DND-41 (cell line): ENCODE measurements around the gene ZBTB7B.

Experiments used
- ATAC-seq: fragments of 200-7000 bp; cut with Tn5 transposase; 3 replicates; pipeline ENCODE4 v1.9.1; 2021; ENCODE audit warnings: low read depth; ENCODE audit not compliant: insufficient read depth
- DNase-seq: peaks from one replicate; pipeline ENCODE4 v3.0.0-alpha.2; 2020
- H2AFZ ChIP-seq: 2 replicates; pipeline ENCODE4 v1.6.0; 2012; ENCODE audit warnings: low read depth, low read length
- H3K27ac ChIP-seq: 2 replicates; pipeline ENCODE4 v1.5.1; 2012; ENCODE audit warnings: low read length, inconsistent platforms
- H3K27me3 ChIP-seq: fragments of 200-600 bp; sonication (generic); 2 replicates; pipeline ENCODE4 v1.6.0; 2012; ENCODE audit warnings: low read length, mild to moderate bottlenecking, inconsistent platforms; ENCODE audit not compliant: insufficient read depth, poor library complexity
- H3K36me3 ChIP-seq: 2 replicates; pipeline ENCODE4 v1.5.1; 2012; ENCODE audit warnings: low read length, inconsistent platforms; ENCODE audit not compliant: insufficient read depth
- H3K4me1 ChIP-seq: 2 replicates; pipeline ENCODE4 v1.5.1; 2012; ENCODE audit warnings: mild to moderate bottlenecking, low read length; ENCODE audit not compliant: insufficient read depth
- H3K4me2 ChIP-seq: 2 replicates; pipeline ENCODE4 v1.6.0; 2012; ENCODE audit warnings: mild to moderate bottlenecking, moderate library complexity, low read length, inconsistent platforms; ENCODE audit not compliant: insufficient read depth
- H3K4me3 ChIP-seq, 2 experiments: fragments of 200-600 bp in 1 of 2; shearing (Covaris generic) in 1 of 2; 2 replicates each; pipeline ENCODE4 v1.5.1; 2012 to 2016; ENCODE audit warnings: inconsistent platforms in 2 of 2, low read length in 2 of 2, mild to moderate bottlenecking in 2 of 2, low read depth in 1 of 2, moderate library complexity in 1 of 2
- H3K79me2 ChIP-seq: 2 replicates; pipeline ENCODE4 v1.6.0; 2012; ENCODE audit warnings: low read length, inconsistent platforms; ENCODE audit not compliant: insufficient read depth
- H3K9ac ChIP-seq: 2 replicates; pipeline ENCODE4 v1.6.0; 2012; ENCODE audit warnings: low read depth, mild to moderate bottlenecking, inconsistent platforms, low read length, moderate library complexity
- H3K9me3 ChIP-seq: 2 replicates; pipeline ENCODE4 v1.5.1; 2012; ENCODE audit warnings: low read length, moderate library complexity, mild to moderate bottlenecking, inconsistent platforms; ENCODE audit not compliant: insufficient read depth, severe bottlenecking
- H4K20me1 ChIP-seq: 2 replicates; pipeline ENCODE4 v1.6.0; 2012; ENCODE audit warnings: low read length; ENCODE audit not compliant: insufficient read depth
- EZH2 ChIP-seq: IDR thresholded peaks from 3 replicates; pipeline ENCODE4 v1.6.1; 2012; ENCODE audit warnings: borderline replicate concordance, low read depth, mild to moderate bottlenecking, moderate library complexity, low read length, inconsistent platforms; ENCODE audit not compliant: severe bottlenecking
- TF ChIP-seq, protein P1 (sequence below): IDR thresholded peaks from 2 replicates; pipeline ENCODE4 v1.5.1; 2012; ENCODE audit warnings: borderline replicate concordance, low read length, moderate library complexity, mild to moderate bottlenecking; ENCODE audit not compliant: poor library complexity, severe bottlenecking; ENCODE audit errors: extremely low read depth

The ZBTB7B gene

DNA sequence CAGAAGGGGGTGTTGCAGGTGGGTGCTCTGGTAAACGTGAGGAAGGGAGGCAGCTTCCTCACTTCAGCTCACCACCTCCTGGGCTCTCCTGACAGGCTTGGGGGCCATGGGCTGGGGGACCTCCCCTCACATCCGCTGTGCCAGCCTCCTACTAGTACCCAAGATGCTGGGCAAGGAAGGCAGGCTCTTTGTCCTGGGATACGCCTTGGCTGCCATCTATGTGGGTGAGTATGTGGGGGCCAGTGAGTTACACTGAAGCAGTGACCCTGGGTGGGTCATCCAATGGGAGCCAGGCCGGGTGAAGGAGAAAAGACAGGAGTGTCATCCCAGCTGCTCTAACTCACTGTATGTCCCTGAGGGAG lies 36.7 kb downstream of the ZBTB7B start:
- Histone ChIP-seq H2AFZ (no peak overlapping the region), H3K9ac (no peak overlapping the region), H3K27me3 (peaks cover 33% of the 10 kb centered on the region), H3K36me3 (no peaks in the 10 kb centered on the region), H3K4me2 (no peak overlapping the region), H3K4me1 (no peaks in the 10 kb centered on the region), H3K4me3 (no peak overlapping the region), H3K79me2 (no peaks in the 10 kb centered on the region), H3K27ac (no peak overlapping the region), H4K20me1 (peaks cover 11% of the 10 kb centered on the region; the same call in 1 of the 2 replicates), H3K9me3 (no peaks in the 10 kb centered on the region)
- no peak for TF ChIP-seq EZH2
- TF ChIP-seq, protein P1, sequence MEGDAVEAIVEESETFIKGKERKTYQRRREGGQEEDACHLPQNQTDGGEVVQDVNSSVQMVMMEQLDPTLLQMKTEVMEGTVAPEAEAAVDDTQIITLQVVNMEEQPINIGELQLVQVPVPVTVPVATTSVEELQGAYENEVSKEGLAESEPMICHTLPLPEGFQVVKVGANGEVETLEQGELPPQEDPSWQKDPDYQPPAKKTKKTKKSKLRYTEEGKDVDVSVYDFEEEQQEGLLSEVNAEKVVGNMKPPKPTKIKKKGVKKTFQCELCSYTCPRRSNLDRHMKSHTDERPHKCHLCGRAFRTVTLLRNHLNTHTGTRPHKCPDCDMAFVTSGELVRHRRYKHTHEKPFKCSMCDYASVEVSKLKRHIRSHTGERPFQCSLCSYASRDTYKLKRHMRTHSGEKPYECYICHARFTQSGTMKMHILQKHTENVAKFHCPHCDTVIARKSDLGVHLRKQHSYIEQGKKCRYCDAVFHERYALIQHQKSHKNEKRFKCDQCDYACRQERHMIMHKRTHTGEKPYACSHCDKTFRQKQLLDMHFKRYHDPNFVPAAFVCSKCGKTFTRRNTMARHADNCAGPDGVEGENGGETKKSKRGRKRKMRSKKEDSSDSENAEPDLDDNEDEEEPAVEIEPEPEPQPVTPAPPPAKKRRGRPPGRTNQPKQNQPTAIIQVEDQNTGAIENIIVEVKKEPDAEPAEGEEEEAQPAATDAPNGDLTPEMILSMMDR = no peak
- DNase-seq (no peak), ATAC-seq (no peak)

DNA sequence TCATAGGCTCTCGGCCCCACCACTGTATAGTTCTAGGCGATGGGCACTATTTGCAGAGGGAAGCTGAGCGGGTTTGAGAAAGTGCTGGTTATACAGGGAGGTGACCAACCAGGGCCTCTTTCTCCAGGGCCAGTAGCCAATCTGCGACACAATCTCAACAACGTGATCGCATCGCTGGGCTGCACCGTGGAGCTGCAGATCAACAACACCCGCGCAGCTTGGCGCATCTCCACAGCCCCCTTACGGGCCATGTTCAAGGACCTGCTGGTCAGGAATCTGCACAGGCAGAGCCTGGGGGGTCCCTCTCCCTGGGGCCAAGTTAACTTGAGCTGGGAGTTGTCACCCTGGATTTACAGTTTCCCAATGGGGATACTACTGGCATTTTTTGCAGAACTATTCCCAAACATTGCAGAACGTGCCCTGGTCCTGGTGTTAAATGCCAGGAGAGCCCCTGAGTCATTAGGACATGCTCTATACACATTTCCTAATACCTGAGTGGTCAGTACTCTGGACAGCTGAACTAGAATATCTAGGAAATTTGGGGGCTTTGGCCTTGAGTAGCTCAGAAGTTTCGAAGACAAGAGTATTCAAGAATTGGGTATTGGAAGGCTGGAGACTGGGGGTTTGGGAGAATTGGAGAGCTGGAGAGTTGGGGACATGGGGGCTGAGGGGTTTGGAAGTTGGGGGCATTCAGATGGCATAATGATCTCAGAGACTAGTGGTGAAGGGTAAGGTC lies 37.9 kb downstream of the ZBTB7B start:
- no peak overlapping the region for H2AFZ ChIP-seq
- no peaks in the 10 kb centered on the region for H3K9me3 ChIP-seq
- peaks cover 33% of the 10 kb centered on the region for H3K27me3 ChIP-seq
- H3K36me3 ChIP-seq = no peaks in the 10 kb centered on the region
- H3K27ac ChIP-seq = no peak overlapping the region
- H3K4me3 ChIP-seq = no peak overlapping the region
- H3K4me2 ChIP-seq = no peak overlapping the region
- no peak overlapping the region for H3K9ac ChIP-seq
- no peaks in the 10 kb centered on the region for H3K79me2 ChIP-seq
- ATAC-seq (no peak), DNase-seq (no peak)
- TF ChIP-seq, protein P1 = no peak
- H3K4me1 ChIP-seq = no peaks in the 10 kb centered on the region
- H4K20me1 ChIP-seq = peaks cover 11% of the 10 kb centered on the region; the same call in 1 of the 2 replicates

DNA sequence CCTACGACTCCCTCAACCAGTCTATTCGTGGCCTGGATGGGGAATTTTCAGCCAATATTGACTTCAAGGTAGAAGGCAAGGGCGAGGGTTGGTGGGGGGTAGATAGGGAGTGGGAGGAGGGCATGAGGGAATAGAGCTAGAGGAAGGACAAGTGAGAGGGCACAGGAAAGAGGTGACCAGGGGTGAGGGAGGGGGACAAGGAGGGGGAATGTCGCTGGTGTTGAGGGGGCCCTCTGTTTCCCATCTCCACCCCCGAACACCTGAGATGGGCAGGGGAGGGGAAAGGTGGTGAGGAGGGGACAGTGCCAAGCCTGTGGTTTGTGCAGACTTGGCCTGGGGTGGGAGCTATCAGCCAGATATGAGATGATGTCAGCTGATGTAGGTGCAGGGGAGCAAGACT lies 40.2 kb downstream of the ZBTB7B start:
- no peaks in the 10 kb centered on the region for H3K36me3 ChIP-seq
- peaks cover 36% of the 10 kb centered on the region for H3K27me3 ChIP-seq
- no peaks in the 10 kb centered on the region for H3K9me3 ChIP-seq
- no peak overlapping the region for H2AFZ ChIP-seq
- H3K4me1 ChIP-seq = no peaks in the 10 kb centered on the region
- H4K20me1 ChIP-seq = peaks cover 5% of the 10 kb centered on the region
- ATAC-seq (no peak), DNase-seq (no peak)
- no peak overlapping the region for H3K4me3 ChIP-seq
- H3K4me2 ChIP-seq = no peak overlapping the region
- no peak for TF ChIP-seq EZH2
- TF ChIP-seq, protein P1 = no peak
- H3K9ac ChIP-seq = no peak overlapping the region
- H3K79me2 ChIP-seq = no peaks in the 10 kb centered on the region
- H3K27ac ChIP-seq = no peak overlapping the region

DNA sequence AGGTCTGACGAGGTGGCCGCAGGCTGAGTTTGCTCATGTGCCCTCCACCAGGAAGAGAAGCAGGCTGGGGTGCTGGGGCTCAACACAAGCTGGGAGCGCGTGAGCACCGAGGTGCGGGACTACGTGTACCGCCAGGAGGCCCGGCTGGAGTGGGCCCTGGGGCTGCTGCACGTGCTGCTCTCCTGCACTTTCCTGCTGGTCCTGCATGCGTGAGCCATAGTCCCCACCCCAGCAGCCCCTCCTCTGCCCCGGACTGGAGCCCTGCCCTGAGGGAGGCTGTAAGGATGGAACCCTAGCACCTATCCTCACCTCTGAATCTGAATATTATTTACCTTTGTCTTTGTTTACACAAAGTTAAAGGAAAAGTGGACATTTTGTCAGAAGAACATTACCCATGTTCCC lies 40.7 kb downstream of the ZBTB7B start:
- Histone ChIP-seq H3K9me3 (no peaks in the 10 kb centered on the region), H4K20me1 (peaks cover 5% of the 10 kb centered on the region), H3K4me2 (no peak overlapping the region), H3K27ac (no peak overlapping the region), H3K4me3 (no peak overlapping the region), H3K79me2 (no peaks in the 10 kb centered on the region), H3K36me3 (no peaks in the 10 kb centered on the region), H2AFZ (no peak overlapping the region), H3K4me1 (no peaks in the 10 kb centered on the region), H3K27me3 (peaks cover 31% of the 10 kb centered on the region), H3K9ac (no peak overlapping the region)
- no peak for TF ChIP-seq EZH2
- TF ChIP-seq, protein P1 = no peak
- ATAC-seq = no peak
- DNase-seq = no peak
